C4-2B (cell line): ENCODE results near the gene PRSS12.
"Not testable (repeated sequence)": the region's sequence is repeated elsewhere in the genome, so short reads cannot be mapped to it uniquely, and the experiment has no call there.

Experiments used
- H3K27ac ChIP-seq: fragments of 450-650 bp; 2 replicates; pipeline ENCODE4 v1.5.1; 2017
- CTCF ChIP-seq: fragments of 450-650 bp; conservative IDR thresholded peaks from 2 replicates; pipeline ENCODE4 v1.5.1; 2017; ENCODE audit warnings: mild to moderate bottlenecking
- ZFX ChIP-seq: fragments of 450-650 bp; IDR thresholded peaks from 2 replicates; pipeline ENCODE4 v1.6.1; 2017

Gene PRSS12, protein sequence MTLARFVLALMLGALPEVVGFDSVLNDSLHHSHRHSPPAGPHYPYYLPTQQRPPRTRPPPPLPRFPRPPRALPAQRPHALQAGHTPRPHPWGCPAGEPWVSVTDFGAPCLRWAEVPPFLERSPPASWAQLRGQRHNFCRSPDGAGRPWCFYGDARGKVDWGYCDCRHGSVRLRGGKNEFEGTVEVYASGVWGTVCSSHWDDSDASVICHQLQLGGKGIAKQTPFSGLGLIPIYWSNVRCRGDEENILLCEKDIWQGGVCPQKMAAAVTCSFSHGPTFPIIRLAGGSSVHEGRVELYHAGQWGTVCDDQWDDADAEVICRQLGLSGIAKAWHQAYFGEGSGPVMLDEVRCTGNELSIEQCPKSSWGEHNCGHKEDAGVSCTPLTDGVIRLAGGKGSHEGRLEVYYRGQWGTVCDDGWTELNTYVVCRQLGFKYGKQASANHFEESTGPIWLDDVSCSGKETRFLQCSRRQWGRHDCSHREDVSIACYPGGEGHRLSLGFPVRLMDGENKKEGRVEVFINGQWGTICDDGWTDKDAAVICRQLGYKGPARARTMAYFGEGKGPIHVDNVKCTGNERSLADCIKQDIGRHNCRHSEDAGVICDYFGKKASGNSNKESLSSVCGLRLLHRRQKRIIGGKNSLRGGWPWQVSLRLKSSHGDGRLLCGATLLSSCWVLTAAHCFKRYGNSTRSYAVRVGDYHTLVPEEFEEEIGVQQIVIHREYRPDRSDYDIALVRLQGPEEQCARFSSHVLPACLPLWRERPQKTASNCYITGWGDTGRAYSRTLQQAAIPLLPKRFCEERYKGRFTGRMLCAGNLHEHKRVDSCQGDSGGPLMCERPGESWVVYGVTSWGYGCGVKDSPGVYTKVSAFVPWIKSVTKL

GRCh38 chr4:118352843-118353533 is at the start of gene PRSS12:
Gene PRSS12 (minus strand): TSS chr4:118353003. CDS start chr4:118352720, 283 bp downstream.
- no peak within 1 kb of the TSS for H3K27ac ChIP-seq
- peak; percentile 86 for TF ChIP-seq CTCF
- no peak for TF ChIP-seq ZFX

- no peak overlapping the region for H3K27ac ChIP-seq
- TF ChIP-seq ZFX (no peak), CTCF (no peak)
These were observed 47.6 kb upstream of the PRSS12 start for GRCh38 chr4:118400356-118400755.

GRCh38 chr4:118399883-118400282 is 47.1 kb upstream of the PRSS12 start:
- H3K27ac ChIP-seq, result not testable (repeated sequence)

DNA sequence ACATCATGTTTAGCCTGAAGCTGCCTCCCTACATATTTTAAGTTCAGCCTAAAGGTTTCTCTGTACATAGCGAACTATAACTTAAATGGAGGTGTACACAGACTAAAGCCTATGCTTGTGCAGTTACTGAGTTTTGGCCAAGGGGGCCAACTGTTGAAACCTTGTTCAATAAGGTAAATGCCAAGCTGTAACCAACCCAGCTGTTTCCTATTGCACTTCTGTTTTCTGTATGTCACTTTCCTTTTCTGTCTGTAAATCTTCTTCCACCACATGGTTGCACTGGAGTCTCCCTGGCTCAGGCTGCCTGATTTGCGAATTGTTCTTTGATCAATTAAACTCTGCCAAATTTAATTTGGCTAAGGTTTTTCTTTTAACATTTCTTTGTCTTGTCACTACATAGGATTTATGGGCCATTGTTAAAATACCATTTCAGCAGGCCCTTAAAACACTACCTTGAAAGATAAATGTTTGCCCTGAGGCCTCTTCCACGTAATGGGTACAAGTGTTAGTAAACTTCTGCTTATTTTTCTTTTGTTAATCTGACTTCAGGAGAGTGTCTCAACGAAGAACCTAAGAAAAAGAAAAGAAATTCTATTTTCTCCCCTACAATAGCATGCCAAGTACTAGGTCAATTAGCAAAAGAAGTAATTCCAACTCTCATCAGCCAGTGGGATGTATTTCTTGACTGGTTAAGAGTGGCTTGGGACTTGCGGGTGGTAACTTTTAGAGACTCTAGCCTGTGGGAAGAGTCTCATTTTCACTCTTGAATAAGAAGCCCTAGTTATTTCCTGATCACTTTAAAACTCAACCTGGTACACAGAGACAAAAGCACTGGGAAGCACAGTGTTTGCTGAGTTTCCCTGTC is 45.7 kb upstream of the PRSS12 start:
- TF ChIP-seq ZFX (no peak), CTCF (no peak)

DNA sequence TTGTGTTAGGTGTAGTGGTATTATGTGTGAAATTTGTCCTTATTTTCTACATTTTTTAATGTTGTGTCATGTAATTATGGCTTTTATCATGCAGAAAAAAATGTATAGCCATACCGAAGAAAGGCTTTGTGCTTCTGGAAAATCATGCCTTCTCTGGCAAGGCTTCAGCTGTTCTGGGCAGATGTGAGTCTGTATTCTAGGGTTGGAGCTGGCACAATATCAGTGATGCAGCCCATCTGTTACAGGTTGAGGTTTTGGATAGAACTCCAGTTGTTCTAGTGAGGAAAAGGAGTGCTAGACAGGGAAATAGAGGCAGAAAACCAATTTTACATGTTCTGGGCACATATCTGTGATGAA is 44.8 kb upstream of the PRSS12 start:
- TF ChIP-seq CTCF (no peak), ZFX (no peak)
- H3K27ac ChIP-seq, result no peak overlapping the region

More for the DNA sequence above, 45.7 kb upstream of the PRSS12 start:
- no peak overlapping the region for H3K27ac ChIP-seq

DNA sequence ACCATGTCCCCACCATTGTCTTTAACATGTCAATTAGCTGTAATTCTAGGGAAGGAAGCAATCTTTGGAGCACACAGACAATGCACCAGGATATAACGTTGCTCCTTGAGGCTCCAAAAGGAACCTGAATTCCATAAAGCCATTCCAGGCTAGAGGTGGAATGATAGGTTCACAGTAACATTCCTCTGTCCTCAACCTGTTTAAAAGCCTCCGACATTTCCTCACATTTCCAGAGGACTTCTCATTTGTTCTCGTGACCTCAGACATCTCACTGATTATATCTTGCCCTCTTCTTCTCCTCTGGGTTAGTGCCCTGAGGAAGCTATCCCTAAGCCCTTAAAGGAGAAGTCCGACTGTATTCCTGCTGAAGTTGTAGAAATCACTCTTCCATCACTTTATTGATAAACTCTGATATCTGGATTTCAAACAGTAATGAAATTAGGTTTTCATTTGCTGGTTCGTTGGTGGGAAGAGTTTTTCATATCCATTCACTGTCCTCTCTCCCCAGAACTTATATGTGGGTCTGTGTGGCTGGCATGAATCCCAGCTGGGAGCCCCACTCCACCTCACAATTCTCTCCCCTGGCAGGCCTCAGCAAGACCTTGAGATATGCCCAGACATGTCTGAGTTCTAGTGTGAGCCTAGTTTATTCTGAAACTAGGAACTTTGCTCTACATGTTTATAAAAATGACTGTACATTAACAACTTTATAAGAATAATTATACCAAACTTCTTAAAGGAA is 44.2 kb upstream of the PRSS12 start:
- no peak overlapping the region for H3K27ac ChIP-seq
- TF ChIP-seq CTCF (no peak), ZFX (no peak)
